IPS DF 4.7 (cell line): Measurements from ENCODE around the gene ANO7.

Source experiments
- DNase-seq: peaks from one replicate; pipeline ENCODE4 v3.0.0-alpha.2; 2013; ENCODE audit warnings: low spot score; ENCODE audit errors: extremely low read depth

ANO7 gene

GRCh38 chr2:241271706-241272302 is 83.3 kb downstream of the ANO7 start:
- no peak for DNase-seq

- DNase-seq, result no peak
Measured at GRCh38 chr2:241272303-241273209, 84.1 kb downstream of the ANO7 start.

GRCh38 chr2:241273210-241274020 is 84.9 kb downstream of the ANO7 start:
- DNase-seq, result no peak

GRCh38 chr2:241274127-241274526 is 85.7 kb downstream of the ANO7 start:
- no peak for DNase-seq
